OCI-LY7 (cell line): ENCODE measurements around the gene BACH2. TPM values are rescaled to one million over a fixed set of nuclear protein-coding genes. Genes with fewer than 3 reads are reported as not detected.

ENCODE experiments used
- BruUV-seq: library from RNA; stranded (reverse); fragments of 400-500 nt; replicated peaks from 2 replicates; lab custom pipeline; 2021; lab: Mats Ljungman, UMichigan
- CTCF ChIA-PET: fragments of 300-600 bp; sonication (Branson Sonifier 250); formaldehyde crosslinking; loops from one replicate; lab custom pipeline; 2022; ENCODE audit warnings: antibody characterized with exemption; ENCODE audit not compliant: unreplicated experiment; lab: Charles Lee
- POLR2A ChIA-PET: fragments of 300-600 bp; sonication (Branson Sonifier 250); formaldehyde crosslinking; loops from one replicate; lab custom pipeline; 2022; ENCODE audit warnings: antibody characterized with exemption; lab: Charles Lee
- DNase-seq: peaks from one replicate; pipeline ENCODE4 v3.0.0-alpha.2; 2015; ENCODE audit warnings: low spot score
- H2AFZ ChIP-seq: fragments of 200-600 bp; sonication (generic), shearing (Covaris generic); 2 replicates; pipeline ENCODE4 v1.6.1; 2014; ENCODE audit warnings: mild to moderate bottlenecking, antibody characterized with exemption, low read length, moderate library complexity
- H3K27ac ChIP-seq: fragments of 200-600 bp; sonication (generic); 2 replicates; pipeline ENCODE4 v1.5.1; 2014; ENCODE audit warnings: mixed run types, low read depth, mild to moderate bottlenecking, moderate library complexity, low read length, inconsistent platforms; ENCODE audit not compliant: poor library complexity, severe bottlenecking
- H3K36me3 ChIP-seq: fragments of 200-600 bp; sonication (generic); 2 replicates; pipeline ENCODE4 v1.6.1; 2014; ENCODE audit warnings: mild to moderate bottlenecking, antibody characterized with exemption, low read length, moderate library complexity, mixed read lengths; ENCODE audit not compliant: insufficient read depth
- H3K4me1 ChIP-seq: fragments of 200-600 bp; sonication (generic); 2 replicates; pipeline ENCODE4 v1.5.1; 2014; ENCODE audit warnings: mild to moderate bottlenecking, low read length; ENCODE audit not compliant: insufficient read depth, poor library complexity, severe bottlenecking
- H3K4me2 ChIP-seq: fragments of 200-600 bp; sonication (generic); 2 replicates; pipeline ENCODE4 v1.6.1; 2014; ENCODE audit warnings: mild to moderate bottlenecking, low read length
- H3K4me3 ChIP-seq: fragments of 200-600 bp; sonication (generic); 2 replicates; pipeline ENCODE4 v1.5.1; 2014; ENCODE audit warnings: mild to moderate bottlenecking, low read depth, low read length; ENCODE audit not compliant: poor library complexity, severe bottlenecking
- H3K79me2 ChIP-seq: fragments of 200-600 bp; sonication (generic); 2 replicates; pipeline ENCODE4 v1.6.1; 2016; ENCODE audit warnings: low read depth, mild to moderate bottlenecking, low read length, moderate library complexity, mixed read lengths; ENCODE audit not compliant: insufficient read depth
- H3K9me2 ChIP-seq: fragments of 200-600 bp; sonication (generic); 2 replicates; pipeline ENCODE4 v1.6.1; 2016; ENCODE audit warnings: mild to moderate bottlenecking, low read length, mixed read lengths; ENCODE audit not compliant: insufficient read depth
- H3K9me3 ChIP-seq: fragments of 200-600 bp; sonication (generic); 2 replicates; pipeline ENCODE4 v1.6.1; 2014; ENCODE audit warnings: mild to moderate bottlenecking, mixed run types, low read length, mixed read lengths
- H4K20me1 ChIP-seq: fragments of 200-600 bp; sonication (generic); 2 replicates; pipeline ENCODE4 v1.6.1; 2014; ENCODE audit warnings: mild to moderate bottlenecking, antibody characterized with exemption, low read length, moderate library complexity, mixed read lengths; ENCODE audit not compliant: insufficient read depth
- CTCF ChIP-seq: fragments of 200-600 bp; sonication (generic); conservative IDR thresholded peaks from 2 replicates; pipeline ENCODE4 v1.5.1; 2014; ENCODE audit warnings: mild to moderate bottlenecking, antibody characterized with exemption, low read length, moderate library complexity, mixed read lengths
- EZH2phosphoT487 ChIP-seq: fragments of 200-600 bp; sonication (generic); IDR thresholded peaks from 2 replicates; pipeline ENCODE4 v1.6.1; 2018; ENCODE audit warnings: low read depth, borderline replicate concordance, mild to moderate bottlenecking, mixed run types, antibody characterized with exemption, low read length, moderate library complexity, mixed read lengths
- intact Hi-C: fragments of 100-400 bp; cut with micrococcal nuclease; formaldehyde crosslinking; loops from one replicate; pipeline ENCODE4 v1.10.0; 2022; ENCODE audit not compliant: unreplicated experiment
- total RNA-seq, 2 experiments: library from RNA; depleted of rRNA in 1 of 2; stranded (reverse); fragments of >200 nt in 1 of 2; shearing (Covaris generic) in 1 of 2; gene quantifications; 2 replicates each; pipeline ENCODE4 v1.2.3, GENCODE V29; 2014 to 2022

The BACH2 gene
- total RNA-seq, 2 experiments from 2014 or later: 92.0 to 163 TPM

GRCh38 chr6:89888871-89889270 is 407.8 kb downstream of the BACH2 start:
- no TSS peak for BruUV-seq
- ChIA-PET CTCF (no interaction called here), POLR2A (interaction anchor here (0.6 kb wide), 1 partner anchor 16 kb away, joined by 3 read pairs; no protein-coding TSS in a partner anchor)
- Histone ChIP-seq H3K9me3 (no peaks in the 10 kb centered on the region), H3K4me3 (no peak overlapping the region), H2AFZ (no peak overlapping the region), H3K9me2 (no peaks in the 10 kb centered on the region), H3K36me3 (no peaks in the 10 kb centered on the region), H4K20me1 (no peaks in the 10 kb centered on the region), H3K27ac (no peak overlapping the region), H3K4me2 (no peak overlapping the region), H3K79me2 (no peaks in the 10 kb centered on the region), H3K4me1 (no peaks in the 10 kb centered on the region)
- intact Hi-C loops: no loop called here
- no peak for DNase-seq
- no peak for TF ChIP-seq CTCF
- TF ChIP-seq EZH2phosphoT487: no peak

GRCh38 chr6:89888138-89888514 is 408.5 kb downstream of the BACH2 start:
- Histone ChIP-seq H3K79me2 (no peaks in the 10 kb centered on the region), H3K9me3 (no peaks in the 10 kb centered on the region), H3K4me2 (no peak overlapping the region), H2AFZ (no peak overlapping the region), H3K9me2 (no peaks in the 10 kb centered on the region), H3K4me3 (no peak overlapping the region), H3K27ac (no peak overlapping the region), H3K36me3 (no peaks in the 10 kb centered on the region), H4K20me1 (no peaks in the 10 kb centered on the region), H3K4me1 (no peaks in the 10 kb centered on the region)
- no peak for DNase-seq
- TF ChIP-seq CTCF: no peak
- TF ChIP-seq EZH2phosphoT487: no peak
- intact Hi-C loops: no loop called here
- POLR2A ChIA-PET: interaction anchor here (0.6 to 0.7 kb wide), 2 partner anchors 15 to 471 kb away, joined by 3 to 4 read pairs; no protein-coding TSS in a partner anchor
- BruUV-seq: no TSS peak
- CTCF ChIA-PET: no interaction called here

GRCh38 chr6:89887452-89888137 is 409.0 kb downstream of the BACH2 start:
- BruUV-seq: no TSS peak

More at GRCh38 chr6:89887452-89888137, 409.0 kb downstream of the BACH2 start:
- intact Hi-C loops: no loop called here
- CTCF ChIA-PET: no interaction called here
- Histone ChIP-seq H2AFZ (no peak overlapping the region), H3K36me3 (no peaks in the 10 kb centered on the region), H3K4me2 (no peak overlapping the region), H4K20me1 (no peaks in the 10 kb centered on the region), H3K9me2 (no peaks in the 10 kb centered on the region), H3K9me3 (no peaks in the 10 kb centered on the region), H3K4me3 (no peak overlapping the region), H3K79me2 (no peaks in the 10 kb centered on the region), H3K27ac (no peak overlapping the region), H3K4me1 (no peaks in the 10 kb centered on the region)
- POLR2A ChIA-PET: interaction anchor here (0.7 kb wide), 1 partner anchor 471 kb away, joined by 4 read pairs; no protein-coding TSS in a partner anchor
- TF ChIP-seq EZH2phosphoT487 (no peak), CTCF (no peak)
- DNase-seq: no peak
